Astrocyte (in vitro differentiated cells and primary cell): ENCODE measurements around the gene ASXL1. TPM values are rescaled to one million over a fixed set of nuclear protein-coding genes. Genes with fewer than 3 reads are reported as not detected.
"Not testable (repeated sequence)": the region's sequence is repeated elsewhere in the genome, so short reads cannot be mapped to it uniquely, and the experiment has no call there.

Experiments used
- DNase-seq: peaks from one replicate; pipeline ENCODE4 v3.0.0-alpha.2; 2010; ENCODE audit warnings: low read depth
- FAIRE-seq: peaks from 2 replicates; lab custom pipeline; 2011; peaks lifted over from hg19 to GRCh38; lab: Jason Lieb, UNC
- H2AFZ ChIP-seq: 2 replicates; pipeline ENCODE4 v1.6.0; 2012; ENCODE audit warnings: low read depth, low read length, inconsistent platforms
- H3K27ac ChIP-seq: 2 replicates; pipeline ENCODE4 v1.5.1; 2011; ENCODE audit warnings: low read depth, low read length, inconsistent platforms
- H3K27me3 ChIP-seq: 2 replicates; pipeline ENCODE4 v1.6.0; 2011; ENCODE audit warnings: low read length, inconsistent platforms; ENCODE audit not compliant: insufficient read depth
- H3K36me3 ChIP-seq: 2 replicates; pipeline ENCODE4 v1.5.1; 2011; ENCODE audit warnings: low read length, inconsistent platforms; ENCODE audit not compliant: insufficient read depth
- H3K4me1 ChIP-seq: 2 replicates; pipeline ENCODE4 v1.5.1; 2011; ENCODE audit warnings: low read length, inconsistent platforms; ENCODE audit not compliant: insufficient read depth
- H3K4me2 ChIP-seq: 2 replicates; pipeline ENCODE4 v1.6.0; 2012; ENCODE audit warnings: low read length, inconsistent platforms
- H3K4me3 ChIP-seq: 2 replicates; pipeline ENCODE4 v1.5.1; 2011; ENCODE audit warnings: low read depth, mild to moderate bottlenecking, low read length, inconsistent platforms; ENCODE audit not compliant: insufficient read depth
- H3K79me2 ChIP-seq: 2 replicates; pipeline ENCODE4 v1.6.0; 2012; ENCODE audit warnings: mild to moderate bottlenecking, low read length, inconsistent platforms; ENCODE audit not compliant: insufficient read depth
- H3K9ac ChIP-seq: 2 replicates; pipeline ENCODE4 v1.6.0; 2012; ENCODE audit warnings: mild to moderate bottlenecking, low read length, inconsistent platforms
- H3K9me3 ChIP-seq: 2 replicates; pipeline ENCODE4 v1.5.1; 2012; ENCODE audit warnings: low read depth, mild to moderate bottlenecking, low read length, inconsistent platforms; ENCODE audit not compliant: insufficient read depth
- H4K20me1 ChIP-seq: 2 replicates; pipeline ENCODE4 v1.6.0; 2012; ENCODE audit warnings: low read length, inconsistent platforms; ENCODE audit not compliant: insufficient read depth
- H3K27ac Mint-ChIP-seq: one replicate; pipeline ENCODE4 v1.8.0; 2021; ENCODE audit warnings: mild to moderate bottlenecking, mixed read lengths; ENCODE audit not compliant: unreplicated experiment
- H3K27me3 Mint-ChIP-seq: one replicate; pipeline ENCODE4 v1.8.0; 2021; ENCODE audit warnings: low read depth, mixed read lengths; ENCODE audit not compliant: unreplicated experiment
- H3K36me3 Mint-ChIP-seq: one replicate; pipeline ENCODE4 v1.8.0; 2021; ENCODE audit warnings: low read depth, mixed read lengths; ENCODE audit not compliant: unreplicated experiment
- H3K4me1 Mint-ChIP-seq: one replicate; pipeline ENCODE4 v1.8.0; 2021; ENCODE audit warnings: low read depth, mixed read lengths; ENCODE audit not compliant: unreplicated experiment
- H3K4me3 Mint-ChIP-seq: one replicate; pipeline ENCODE4 v1.8.0; 2021; ENCODE audit warnings: mild to moderate bottlenecking, moderate library complexity, mixed read lengths; ENCODE audit not compliant: unreplicated experiment
- H3K9me3 Mint-ChIP-seq: one replicate; pipeline ENCODE4 v1.8.0; 2021; ENCODE audit warnings: mild to moderate bottlenecking, mixed read lengths; ENCODE audit not compliant: unreplicated experiment
- EZH2 ChIP-seq: IDR thresholded peaks from 2 replicates; pipeline ENCODE4 v1.6.1; 2012; ENCODE audit warnings: mild to moderate bottlenecking, low read length, inconsistent platforms; ENCODE audit not compliant: insufficient read depth
- total RNA-seq: library from RNA; stranded (reverse); gene quantifications from 2 replicates; pipeline ENCODE4 v1.2.1, GENCODE V29; 2021
- TF ChIP-seq, protein P1 (sequence below): IDR thresholded peaks from 2 replicates; pipeline ENCODE4 v1.5.1; 2011; ENCODE audit warnings: low read depth, mild to moderate bottlenecking, inconsistent platforms, low read length, moderate library complexity; ENCODE audit not compliant: insufficient read depth

Gene ASXL1
- total RNA-seq, 1 donor from 2014 or later: 62.4 TPM

- Histone ChIP-seq H3K27ac (no peak overlapping the region), H3K9me3 (no peaks in the 10 kb centered on the region), H3K4me2 (no peak overlapping the region), H3K4me1 (no peaks in the 10 kb centered on the region), H3K9ac (no peak overlapping the region), H3K4me3 (no peak overlapping the region), H4K20me1 (peaks cover 69% of the 10 kb centered on the region), H3K27me3 (no peaks in the 10 kb centered on the region), H2AFZ (no peak overlapping the region), H3K36me3 (peaks cover 3% of the 10 kb centered on the region), H3K79me2 (peaks cover 91% of the 10 kb centered on the region)
- H3K27me3 Mint-ChIP-seq: no peaks in the 10 kb centered on the region
- H3K4me3 Mint-ChIP-seq: no peak overlapping the region
- TF ChIP-seq EZH2: no peak
- TF ChIP-seq, protein P1, sequence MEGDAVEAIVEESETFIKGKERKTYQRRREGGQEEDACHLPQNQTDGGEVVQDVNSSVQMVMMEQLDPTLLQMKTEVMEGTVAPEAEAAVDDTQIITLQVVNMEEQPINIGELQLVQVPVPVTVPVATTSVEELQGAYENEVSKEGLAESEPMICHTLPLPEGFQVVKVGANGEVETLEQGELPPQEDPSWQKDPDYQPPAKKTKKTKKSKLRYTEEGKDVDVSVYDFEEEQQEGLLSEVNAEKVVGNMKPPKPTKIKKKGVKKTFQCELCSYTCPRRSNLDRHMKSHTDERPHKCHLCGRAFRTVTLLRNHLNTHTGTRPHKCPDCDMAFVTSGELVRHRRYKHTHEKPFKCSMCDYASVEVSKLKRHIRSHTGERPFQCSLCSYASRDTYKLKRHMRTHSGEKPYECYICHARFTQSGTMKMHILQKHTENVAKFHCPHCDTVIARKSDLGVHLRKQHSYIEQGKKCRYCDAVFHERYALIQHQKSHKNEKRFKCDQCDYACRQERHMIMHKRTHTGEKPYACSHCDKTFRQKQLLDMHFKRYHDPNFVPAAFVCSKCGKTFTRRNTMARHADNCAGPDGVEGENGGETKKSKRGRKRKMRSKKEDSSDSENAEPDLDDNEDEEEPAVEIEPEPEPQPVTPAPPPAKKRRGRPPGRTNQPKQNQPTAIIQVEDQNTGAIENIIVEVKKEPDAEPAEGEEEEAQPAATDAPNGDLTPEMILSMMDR: no peak
- peaks cover 7% of the 10 kb centered on the region for H3K36me3 Mint-ChIP-seq
- no peak for DNase-seq
- no peaks in the 10 kb centered on the region for H3K9me3 Mint-ChIP-seq
- no peak for FAIRE-seq
- peaks cover 3% of the 10 kb centered on the region for H3K4me1 Mint-ChIP-seq
- H3K27ac Mint-ChIP-seq: no peak overlapping the region
Observed at GRCh38 chr20:32400476-32400875, 42.3 kb downstream of the ASXL1 start.

DNA sequence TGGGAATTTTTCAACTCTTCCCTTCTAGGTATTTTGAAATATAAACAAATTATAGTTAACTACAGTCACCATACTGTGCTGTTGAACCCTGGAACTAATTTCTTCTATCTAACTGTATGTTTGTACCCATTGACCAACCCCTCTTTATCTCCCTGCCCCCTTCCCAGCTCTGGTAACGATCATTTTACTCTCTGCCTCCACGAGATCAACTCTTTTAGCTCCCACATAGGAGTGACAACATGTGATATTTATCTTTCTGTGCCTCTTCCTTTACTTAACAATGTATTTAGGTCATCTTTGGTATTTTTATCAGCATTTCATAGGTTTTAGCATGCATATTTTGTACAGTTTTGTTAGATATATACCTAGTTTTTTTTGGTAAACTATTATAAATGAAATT, 45.9 kb downstream of the ASXL1 start:
- peaks cover 93% of the 10 kb centered on the region for H3K79me2 ChIP-seq
- no peaks in the 10 kb centered on the region for H3K27me3 ChIP-seq
- H4K20me1 ChIP-seq: peaks cover 72% of the 10 kb centered on the region
- no peak overlapping the region for H2AFZ ChIP-seq
- peaks cover 3% of the 10 kb centered on the region for H3K36me3 ChIP-seq
- no peak overlapping the region for H3K27ac ChIP-seq
- H3K4me1 ChIP-seq: no peaks in the 10 kb centered on the region
- no peaks in the 10 kb centered on the region for H3K9me3 ChIP-seq
- Mint-ChIP-seq H3K4me1 (no peaks in the 10 kb centered on the region), H3K4me3 (no peak overlapping the region), H3K9me3 (no peaks in the 10 kb centered on the region), H3K36me3 (peaks cover 8% of the 10 kb centered on the region), H3K27me3 (no peaks in the 10 kb centered on the region), H3K27ac (no peak overlapping the region)
- DNase-seq (no peak), FAIRE-seq (no peak)
- TF ChIP-seq, protein P1: no peak
- no peak for TF ChIP-seq EZH2
- H3K4me3 ChIP-seq: no peak overlapping the region
- H3K4me2 ChIP-seq: no peak overlapping the region
- H3K9ac ChIP-seq: no peak overlapping the region

GRCh38 chr20:32406701-32407100, 48.6 kb downstream of the ASXL1 start:
- no peak for TF ChIP-seq EZH2
- TF ChIP-seq, protein P1: no peak
- Mint-ChIP-seq H3K9me3 (no peaks in the 10 kb centered on the region), H3K27ac (no peak overlapping the region), H3K4me3 (no peak overlapping the region), H3K36me3 (peaks cover 2% of the 10 kb centered on the region), H3K27me3 (no peaks in the 10 kb centered on the region), H3K4me1 (no peaks in the 10 kb centered on the region)
- peaks cover 89% of the 10 kb centered on the region for H3K79me2 ChIP-seq
- H3K4me1 ChIP-seq: no peaks in the 10 kb centered on the region
- no peak overlapping the region for H3K4me2 ChIP-seq
- H2AFZ ChIP-seq: no peak overlapping the region
- no peak overlapping the region for H3K9ac ChIP-seq
- FAIRE-seq: no peak
- H3K36me3 ChIP-seq: peaks cover 3% of the 10 kb centered on the region
- no peak overlapping the region for H3K4me3 ChIP-seq
- H3K27me3 ChIP-seq: no peaks in the 10 kb centered on the region
- H4K20me1 ChIP-seq: peaks cover 62% of the 10 kb centered on the region
- DNase-seq: no peak
- no peak overlapping the region for H3K27ac ChIP-seq
- H3K9me3 ChIP-seq: no peaks in the 10 kb centered on the region

DNA sequence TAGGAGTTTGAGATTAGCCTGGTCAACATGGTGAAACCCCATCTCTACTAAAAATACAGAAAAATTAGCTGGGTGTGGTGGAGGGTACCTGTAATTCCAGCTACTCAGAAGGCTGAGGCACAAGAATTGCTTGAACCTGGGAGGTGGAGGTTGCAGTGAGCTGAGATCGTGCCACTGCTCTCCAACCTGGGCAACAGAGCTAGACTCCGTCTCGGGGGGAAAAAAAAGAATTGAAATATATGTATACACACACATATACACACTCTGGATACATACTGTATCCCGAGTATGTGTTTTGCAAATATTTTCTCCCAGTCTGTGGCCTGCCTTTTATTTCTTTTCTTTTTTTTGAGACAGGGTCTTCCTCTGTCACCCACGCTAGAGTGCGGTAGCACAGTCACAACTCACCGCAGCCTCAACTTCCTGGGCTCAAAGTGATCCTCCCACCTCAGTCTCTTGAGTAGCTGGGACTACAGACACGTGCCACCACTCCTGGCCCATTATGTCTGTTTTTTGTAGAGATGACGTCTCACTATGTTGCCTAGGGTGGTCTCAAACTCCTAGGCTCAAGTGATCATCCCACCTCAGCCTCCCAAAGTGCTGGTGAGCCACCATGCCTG, 49.1 kb downstream of the ASXL1 start:
- H3K9ac ChIP-seq, H2AFZ ChIP-seq, H3K27ac Mint-ChIP-seq, H3K9me3 Mint-ChIP-seq, H3K4me1 Mint-ChIP-seq, H3K4me3 ChIP-seq, H3K36me3 Mint-ChIP-seq, H3K4me3 Mint-ChIP-seq, DNase-seq, H3K27me3 ChIP-seq, H3K36me3 ChIP-seq, H3K4me1 ChIP-seq, H3K27ac ChIP-seq, H3K9me3 ChIP-seq, H3K4me2 ChIP-seq, FAIRE-seq, H3K27me3 Mint-ChIP-seq: not testable (repeated sequence)
- H3K79me2 ChIP-seq: peaks cover 89% of the 10 kb centered on the region
- peaks cover 59% of the 10 kb centered on the region for H4K20me1 ChIP-seq
